Neural cell (in vitro differentiated cells): ENCODE data around the gene PGLYRP1. TPM values are rescaled to one million over a fixed set of nuclear protein-coding genes. Genes with fewer than 3 reads are reported as not detected.

ENCODE experiments used
- H2AFZ ChIP-seq: fragments of 200-600, 300-800 bp; sonication (generic), shearing (Covaris generic); 2 replicates; pipeline ENCODE4 v1.6.0; 2014; ENCODE audit warnings: low read depth, mild to moderate bottlenecking, antibody characterized with exemption, low read length, moderate library complexity
- H3F3A ChIP-seq: fragments of 200-600 bp; shearing (Covaris generic); 2 replicates; pipeline ENCODE4 v1.6.1; 2016; ENCODE audit warnings: mild to moderate bottlenecking, moderate library complexity, mixed read lengths, antibody characterized with exemption, low read length; ENCODE audit not compliant: insufficient read depth, poor library complexity, severe bottlenecking
- H3K27ac ChIP-seq: fragments of 200-600, 300-800 bp; sonication (generic), shearing (Covaris generic); 2 replicates; pipeline ENCODE4 v1.5.1; 2014; ENCODE audit warnings: mild to moderate bottlenecking, low read length, moderate library complexity
- H3K27me3 ChIP-seq: fragments of 300-800, 200-600 bp; sonication (generic), shearing (Covaris generic); 2 replicates; pipeline ENCODE4 v1.6.0; 2014; ENCODE audit warnings: mild to moderate bottlenecking, low read depth, low read length, moderate library complexity; ENCODE audit not compliant: insufficient read depth
- H3K36me3 ChIP-seq: fragments of 300-800, 200-600 bp; sonication (generic), shearing (Covaris generic); 2 replicates; pipeline ENCODE4 v1.5.1; 2014; ENCODE audit warnings: mild to moderate bottlenecking, antibody characterized with exemption, low read length, moderate library complexity; ENCODE audit not compliant: insufficient read depth
- H3K4me2 ChIP-seq: fragments of 300-800, 200-600 bp; sonication (generic), shearing (Covaris generic); 2 replicates; pipeline ENCODE4 v1.6.0; 2014; ENCODE audit warnings: mild to moderate bottlenecking, low read length
- H3K4me3 ChIP-seq: fragments of 300-800, 200-600 bp; sonication (generic), shearing (Covaris generic); 2 replicates; pipeline ENCODE4 v1.5.1; 2014; ENCODE audit warnings: mild to moderate bottlenecking, low read length, moderate library complexity
- H3K79me2 ChIP-seq: fragments of 200-600 bp; shearing (Covaris generic); replicated peaks from 2 replicates; pipeline ENCODE4 v1.6.0; 2014; ENCODE audit warnings: mild to moderate bottlenecking, low read length, moderate library complexity; ENCODE audit not compliant: insufficient read depth
- H3K9ac ChIP-seq: fragments of 300-800, 200-600 bp; sonication (generic), shearing (Covaris generic); 2 replicates; pipeline ENCODE4 v1.6.1; 2016; ENCODE audit warnings: mild to moderate bottlenecking, low read length, mixed read lengths
- H3K9me2 ChIP-seq: fragments of 200-600 bp; shearing (Covaris generic); 2 replicates; pipeline ENCODE4 v1.6.1; 2016; ENCODE audit warnings: mild to moderate bottlenecking, low read length, mixed read lengths; ENCODE audit not compliant: insufficient read depth
- H3K9me3 ChIP-seq: fragments of 200-600, 300-800 bp; sonication (generic), shearing (Covaris generic); 2 replicates; pipeline ENCODE4 v1.6.1; 2016; ENCODE audit warnings: mild to moderate bottlenecking, mixed run types, low read length, moderate library complexity, mixed read lengths
- H4K20me1 ChIP-seq: fragments of 200-600 bp; shearing (Covaris generic); 2 replicates; pipeline ENCODE4 v1.6.1; 2016; ENCODE audit warnings: mild to moderate bottlenecking, mixed run types; ENCODE audit not compliant: insufficient read depth
- CTCF ChIP-seq: fragments of 450-650 bp; IDR thresholded peaks from 2 replicates; pipeline ENCODE4 v1.5.1; 2014; ENCODE audit warnings: antibody characterized with exemption, mild to moderate bottlenecking, moderate library complexity; ENCODE audit not compliant: poor library complexity, severe bottlenecking
- EP300 ChIP-seq: fragments of 450-650 bp; conservative IDR thresholded peaks from 2 replicates; pipeline ENCODE4 v1.6.1; 2014; ENCODE audit warnings: antibody characterized with exemption, mild to moderate bottlenecking, moderate library complexity; ENCODE audit not compliant: poor library complexity, severe bottlenecking
- EZH2 ChIP-seq: fragments of 200-600, 300-800 bp; shearing (Covaris generic), sonication (generic); IDR thresholded peaks from 2 replicates; pipeline ENCODE4 v1.6.1; 2014; ENCODE audit warnings: antibody characterized with exemption, low read length, borderline replicate concordance, mild to moderate bottlenecking; ENCODE audit not compliant: insufficient read depth, poor library complexity, severe bottlenecking
- POLR2AphosphoS5 ChIP-seq: IDR thresholded peaks from 2 replicates; pipeline ENCODE4 v1.6.1; 2012
- RAD21 ChIP-seq: fragments of 450-650 bp; conservative IDR thresholded peaks from 2 replicates; pipeline ENCODE4 v1.6.1; 2014; ENCODE audit warnings: antibody characterized with exemption, mild to moderate bottlenecking, moderate library complexity
- REST ChIP-seq: IDR thresholded peaks from 2 replicates; pipeline ENCODE4 v1.6.1; 2012; ENCODE audit warnings: borderline replicate concordance
- TAF1 ChIP-seq: IDR thresholded peaks from 2 replicates; pipeline ENCODE4 v1.6.1; 2012; ENCODE audit warnings: low read depth
- polyA plus RNA-seq: library from polyadenylated mRNA; depleted of rRNA; stranded (reverse); fragments of >200 nt; gene quantifications from 2 replicates; pipeline ENCODE4 v1.2.3, GENCODE V29; 2014

Gene PGLYRP1
- polyA plus RNA-seq, 1 donor from 2014 or later: not detected

DNA sequence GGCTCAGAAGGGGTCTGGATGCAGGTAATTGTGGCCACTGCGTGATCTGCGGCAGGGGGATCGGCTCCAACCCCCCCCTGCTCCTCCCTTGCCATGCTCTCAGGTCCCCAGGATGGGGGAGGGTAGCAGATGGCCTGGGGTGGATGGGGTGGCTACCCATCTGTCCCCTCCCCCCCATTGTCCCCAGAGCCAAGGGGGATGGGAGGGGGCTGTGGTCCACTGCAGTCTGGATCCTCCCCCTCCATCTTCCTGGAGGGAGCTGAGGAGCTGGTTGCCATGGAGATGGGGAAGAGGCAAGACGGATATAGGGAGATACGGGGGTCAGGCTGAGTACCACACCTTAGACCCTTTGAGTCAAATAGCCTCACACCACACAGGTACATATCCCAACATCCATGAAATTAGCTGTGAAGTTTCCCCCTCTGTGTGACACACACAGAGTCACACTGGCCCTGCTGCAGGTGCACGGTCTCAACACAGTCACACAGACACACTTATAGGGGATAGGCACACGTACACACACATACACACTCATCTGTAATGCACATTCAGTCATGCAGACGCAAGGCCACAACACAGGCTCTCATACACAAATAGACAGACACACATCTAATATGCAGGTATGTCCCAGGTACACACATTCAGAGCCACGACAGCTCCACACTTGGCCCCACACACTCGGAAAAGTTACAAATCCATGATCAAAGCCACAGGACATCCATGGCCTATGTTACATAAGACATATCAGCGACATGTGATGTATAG is 47.4 kb downstream of the PGLYRP1 start:
- H3K9ac ChIP-seq: peak overlapping the region; percentile 97
- peak overlapping the region; percentile 70 for H3K4me3 ChIP-seq
- H3K27ac ChIP-seq: peak overlapping the region; percentile 98

DNA sequence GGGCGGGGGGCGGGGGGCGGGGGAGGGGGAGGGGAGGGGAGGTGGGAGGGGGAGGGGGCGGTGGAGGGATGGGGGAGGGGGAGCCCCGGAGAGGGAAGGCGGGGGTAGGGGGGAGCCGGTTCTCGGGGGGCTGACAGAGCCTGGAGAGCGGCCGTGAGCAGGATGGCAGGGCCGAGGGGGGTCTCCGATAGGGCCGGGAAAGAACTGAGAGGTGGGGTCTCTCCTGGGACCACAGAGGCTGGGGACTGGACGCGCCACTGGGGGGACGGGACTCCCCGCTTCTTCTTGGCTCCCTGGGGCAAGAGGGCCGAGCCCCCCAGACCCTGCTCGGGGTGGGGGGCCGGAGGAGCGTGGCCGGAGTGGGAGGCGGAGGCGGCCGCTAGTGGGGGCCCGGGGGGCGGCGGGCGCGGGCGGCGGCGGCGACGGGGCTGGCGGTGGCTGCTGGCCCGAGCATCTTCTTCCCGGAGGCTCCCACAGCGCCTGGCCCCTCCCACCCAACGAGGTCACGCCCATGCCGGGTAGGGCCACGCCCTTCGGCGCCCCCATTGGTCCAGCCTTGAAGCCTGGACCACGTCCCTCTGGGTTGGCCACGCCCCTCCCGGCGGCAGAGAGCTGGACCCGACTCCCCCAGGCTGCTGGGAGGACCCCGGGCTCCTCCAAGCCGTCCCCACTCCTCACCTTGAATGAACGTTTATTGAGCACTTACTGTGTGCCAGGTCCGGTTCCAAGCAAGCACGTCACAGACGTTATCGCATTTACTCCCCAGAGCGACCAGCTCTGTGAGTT is 49.1 kb downstream of the PGLYRP1 start, which contains the start of gene NOVA2:
NOVA2 (minus strand) TSS at position 313 of the 786 bp plus-strand sequence. CDS start 514 bp downstream, outside the sequence.
- Histone ChIP-seq H3K4me3 (peak within 1 kb of the TSS; percentile 71), H4K20me1 (peaks cover 6% of the 10 kb centered on the region), H3K36me3 (no peaks in the 10 kb centered on the region), H3K4me2 (peak within 1 kb of the TSS; percentile 96), H3F3A (no peaks in the 10 kb centered on the region), H3K27ac (peak within 1 kb of the TSS; percentile 98), H3K9me3 (no peaks in the 10 kb centered on the region), H3K9me2 (no peaks in the 10 kb centered on the region), H3K9ac (peak within 1 kb of the TSS; percentile 98), H3K79me2 (peaks cover 59% of the 10 kb centered on the region), H2AFZ (no peak within 1 kb of the TSS), H3K27me3 (no peaks in the 10 kb centered on the region)
- TF ChIP-seq TAF1 (peak; percentile 87), CTCF (no peak), EZH2 (no peak), EP300 (no peak), RAD21 (peak; percentile 24), POLR2AphosphoS5 (peak; percentile 89)

More for the DNA sequence above, 47.4 kb downstream of the PGLYRP1 start:
- peaks cover 41% of the 10 kb centered on the region for H3K79me2 ChIP-seq
- no peaks in the 10 kb centered on the region for H3K9me3 ChIP-seq
- H2AFZ ChIP-seq: peak overlapping the region; percentile 31
- no peaks in the 10 kb centered on the region for H3K27me3 ChIP-seq
- TF ChIP-seq CTCF (peak; percentile 17), REST (no peak)
- no peaks in the 10 kb centered on the region for H3K9me2 ChIP-seq
- H3F3A ChIP-seq: no peaks in the 10 kb centered on the region
- peaks cover 6% of the 10 kb centered on the region for H4K20me1 ChIP-seq
- no peaks in the 10 kb centered on the region for H3K36me3 ChIP-seq
- H3K4me2 ChIP-seq: peak overlapping the region; percentile 96
